Articular chondrocyte of knee joint (primary cell): ENCODE results near the gene SLC25A21. TPM values are rescaled to one million over a fixed set of nuclear protein-coding genes. Genes with fewer than 3 reads are reported as not detected.

Experiments
- small RNA-seq: library from RNA; depleted of rRNA; stranded (forward); fragments of <200 nt; gene quantifications from one replicate; pipeline ENCODE3, GENCODE V24; 2012
- total RNA-seq: library from RNA; depleted of rRNA; stranded (reverse); fragments of >200 nt; gene quantifications from 2 replicates; pipeline ENCODE4 v1.2.3, GENCODE V29; 2012

Gene SLC25A21
- total RNA-seq = 0.39 and 0.54 TPM in 2 replicates

DNA sequence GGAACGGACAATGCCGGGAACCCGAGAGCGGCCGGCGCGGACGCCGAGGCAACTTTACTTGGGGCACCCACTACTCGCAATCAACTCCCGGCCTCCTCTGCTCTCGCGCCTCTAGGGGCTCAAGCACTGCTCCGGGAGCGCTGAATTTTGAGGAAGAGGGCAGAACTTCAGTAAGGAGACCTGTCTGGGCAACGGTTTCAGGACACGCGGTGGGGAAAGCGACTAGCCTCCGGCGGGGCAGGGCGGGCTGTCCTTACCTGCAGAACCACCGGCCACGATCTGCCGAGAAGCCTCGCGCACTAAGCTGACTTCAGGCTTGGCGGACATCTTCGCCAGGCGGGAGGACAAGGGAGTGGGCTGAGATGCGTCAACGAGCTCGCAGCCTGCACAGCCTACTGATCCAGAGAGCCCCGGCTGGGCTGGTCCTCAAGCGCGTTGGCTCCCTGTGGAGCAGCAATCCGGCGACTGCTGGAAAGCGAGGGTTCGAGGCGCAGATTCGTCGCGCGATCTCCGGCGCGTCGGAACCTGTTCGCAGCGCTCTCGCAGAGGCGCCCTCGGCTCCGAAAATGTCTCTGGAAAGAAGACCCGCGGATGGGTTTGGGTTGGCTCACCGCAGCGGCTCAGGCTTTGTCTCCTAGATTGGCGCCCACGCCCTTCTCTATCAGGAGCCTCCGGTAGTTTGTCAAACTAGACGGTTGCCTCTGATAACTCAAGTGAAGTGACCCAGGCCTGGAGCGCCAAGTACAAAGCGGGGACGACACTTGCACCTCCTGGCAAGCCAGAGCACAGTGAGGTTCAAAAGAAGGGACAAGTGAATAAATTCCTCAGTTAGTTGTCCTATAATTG is at the start of gene SLC25A21:
SLC25A21 (minus strand) TSS at position 583 of the 846 bp plus-strand sequence.

DNA sequence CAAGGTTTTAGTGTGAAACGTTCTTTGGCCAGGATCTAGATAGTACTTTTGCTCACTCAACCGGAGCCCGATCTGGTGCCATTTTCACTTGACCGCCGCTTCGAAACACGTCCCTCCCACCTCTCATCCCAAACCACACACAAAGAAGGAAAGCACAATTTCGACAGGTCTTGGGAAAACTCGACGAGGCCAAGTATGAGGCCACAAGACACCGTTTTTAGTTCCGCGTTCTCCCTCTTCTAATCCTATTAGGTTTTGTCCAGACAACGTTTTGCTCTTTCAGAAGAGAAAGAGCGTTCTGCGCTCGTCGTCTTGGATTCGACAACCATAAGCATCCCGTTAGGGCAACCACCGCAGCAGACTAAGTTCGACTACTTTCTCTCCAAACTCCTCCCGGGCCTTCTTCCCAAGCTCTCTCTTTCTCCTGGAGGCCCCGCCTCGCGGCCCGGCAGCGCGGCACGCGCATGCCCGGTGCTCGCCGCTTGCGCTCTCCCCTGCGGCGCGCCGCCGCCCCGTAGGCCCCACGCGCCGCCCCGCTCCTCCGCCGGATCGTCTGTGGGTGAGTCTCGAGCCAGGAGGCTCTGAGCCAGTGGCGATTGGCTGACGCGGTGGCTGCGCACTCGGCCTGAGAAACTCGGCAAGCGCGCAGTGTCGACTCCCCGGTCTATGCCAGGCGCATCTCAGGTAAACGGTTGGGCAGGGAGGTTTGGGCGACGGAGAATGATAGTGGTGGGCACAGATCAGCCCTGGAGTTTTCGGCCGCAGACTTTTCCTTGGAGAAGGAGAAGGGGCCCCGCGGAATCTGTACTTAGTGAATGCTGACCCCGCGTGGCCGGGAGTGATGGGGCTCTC is 25.2 kb upstream of the SLC25A21 start, which contains the start of gene MIPOL1:
MIPOL1 (plus strand) TSS at position 517 of the 852 bp plus-strand sequence. CDS start 49,952 bp downstream, outside the sequence.

DNA sequence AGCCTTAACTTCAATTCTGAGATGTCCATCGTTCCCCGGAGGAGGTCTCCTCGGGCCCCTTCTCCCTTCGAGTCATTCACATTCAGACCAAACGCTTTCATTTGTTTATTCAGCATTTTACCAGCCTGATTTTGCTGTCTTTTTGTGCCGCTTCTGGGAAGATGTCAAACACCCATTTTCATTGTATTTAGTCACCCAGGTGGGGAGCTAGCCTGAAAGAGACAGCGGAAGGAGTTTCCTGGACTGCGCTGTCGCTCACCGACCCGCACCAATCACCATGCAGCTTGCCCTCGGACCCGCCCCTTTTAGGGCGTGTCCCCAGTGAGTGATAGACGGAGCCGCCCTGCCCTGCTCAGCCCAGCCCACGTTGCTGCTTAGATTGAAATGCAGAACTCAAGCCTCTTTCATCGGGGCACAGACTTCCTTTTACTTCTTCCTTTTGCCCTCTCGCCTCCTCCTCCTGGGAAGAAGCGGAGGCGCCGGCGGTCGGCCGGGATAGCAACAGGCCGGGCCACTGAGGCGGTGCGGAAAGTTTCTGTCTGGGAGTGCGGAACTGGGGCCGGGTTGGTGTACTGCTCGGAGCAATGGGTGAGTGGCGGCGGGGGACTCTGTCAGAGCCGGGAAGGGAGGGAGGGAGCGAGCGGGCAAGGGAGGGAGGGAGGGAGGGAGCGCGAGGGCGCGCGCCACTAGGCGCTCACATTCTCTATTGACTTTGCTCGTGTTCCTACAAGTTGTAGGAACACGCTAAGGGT is 510.7 kb downstream of the SLC25A21 start, which contains the start of gene PAX9:
PAX9 (plus strand) TSS at position 355 of the 752 bp plus-strand sequence; CDS start at position 585, 230 bp downstream.

Small RNAs within 50 kb of the gene (small RNA-seq; reads per million reads assigned to genes)
- gene MIR4503 = not detected
- not detected for gene RNU6-273P

Other genes with a start within 250 kb of the SLC25A21 start
- 10.8 and 18.2 TPM in 2 replicates for gene MIPOL1, start 25.3 kb upstream of the SLC25A21 start, total RNA-seq